Kidney epithelial cell (primary cell): ENCODE measurements around the gene AFAP1L2. TPM values are rescaled to one million over a fixed set of nuclear protein-coding genes. Genes with fewer than 3 reads are reported as not detected.
A peak's percentile ranks its signal among the peaks of the same experiment; 100 is the strongest.

ENCODE experiments used
- DNase-seq: peaks from one replicate; pipeline ENCODE4 v3.0.0-alpha.2; 2010; ENCODE audit warnings: low read depth
- H3K27me3 ChIP-seq: 2 replicates; pipeline ENCODE4 v1.6.0; 2011; ENCODE audit warnings: low read length; ENCODE audit not compliant: control insufficient read depth, insufficient read depth
- H3K36me3 ChIP-seq: 2 replicates; pipeline ENCODE4 v1.5.1; 2011; ENCODE audit warnings: low read length; ENCODE audit not compliant: control insufficient read depth, insufficient read depth
- H3K4me3 ChIP-seq: 2 replicates; pipeline ENCODE4 v1.5.1; 2011; ENCODE audit warnings: low read depth, mild to moderate bottlenecking, control low read depth, low read length
- total RNA-seq: library from RNA; depleted of rRNA; stranded (reverse); fragments of >200 nt; gene quantifications from 2 replicates; pipeline ENCODE4 v1.2.3, GENCODE V29; 2015
- TF ChIP-seq, protein P1 (sequence below): IDR thresholded peaks from 2 replicates; pipeline ENCODE4 v1.5.1; 2011; ENCODE audit warnings: mild to moderate bottlenecking, moderate library complexity, low read length, control low read depth, inconsistent platforms; ENCODE audit not compliant: insufficient read depth, poor library complexity, severe bottlenecking

Gene AFAP1L2
- total RNA-seq, 1 donor from 2014 or later: 10.2 TPM

DNA sequence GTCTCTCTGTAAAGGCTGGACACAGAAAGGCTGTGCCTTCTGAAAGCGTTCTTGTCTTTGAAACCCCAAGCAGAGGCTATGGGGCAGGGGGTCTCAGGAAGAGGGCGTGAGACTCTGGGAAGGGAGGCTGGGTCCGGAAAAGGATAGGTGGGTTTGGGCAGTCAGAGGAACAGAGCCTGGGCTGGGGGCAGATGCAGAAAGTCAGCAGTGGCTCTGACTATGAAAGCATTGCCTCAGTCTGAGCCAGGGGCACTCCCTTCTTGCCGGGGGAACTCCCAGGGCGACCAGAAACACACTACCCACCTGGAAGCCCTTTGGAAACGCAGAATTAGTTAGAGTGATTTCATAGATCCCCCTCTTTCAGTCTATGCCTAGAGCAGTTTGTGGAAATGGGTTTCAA lies 93.3 kb downstream of the AFAP1L2 start:
- H3K36me3 ChIP-seq: peaks cover 2% of the 10 kb centered on the region
- no peak for DNase-seq
- TF ChIP-seq, protein P1, sequence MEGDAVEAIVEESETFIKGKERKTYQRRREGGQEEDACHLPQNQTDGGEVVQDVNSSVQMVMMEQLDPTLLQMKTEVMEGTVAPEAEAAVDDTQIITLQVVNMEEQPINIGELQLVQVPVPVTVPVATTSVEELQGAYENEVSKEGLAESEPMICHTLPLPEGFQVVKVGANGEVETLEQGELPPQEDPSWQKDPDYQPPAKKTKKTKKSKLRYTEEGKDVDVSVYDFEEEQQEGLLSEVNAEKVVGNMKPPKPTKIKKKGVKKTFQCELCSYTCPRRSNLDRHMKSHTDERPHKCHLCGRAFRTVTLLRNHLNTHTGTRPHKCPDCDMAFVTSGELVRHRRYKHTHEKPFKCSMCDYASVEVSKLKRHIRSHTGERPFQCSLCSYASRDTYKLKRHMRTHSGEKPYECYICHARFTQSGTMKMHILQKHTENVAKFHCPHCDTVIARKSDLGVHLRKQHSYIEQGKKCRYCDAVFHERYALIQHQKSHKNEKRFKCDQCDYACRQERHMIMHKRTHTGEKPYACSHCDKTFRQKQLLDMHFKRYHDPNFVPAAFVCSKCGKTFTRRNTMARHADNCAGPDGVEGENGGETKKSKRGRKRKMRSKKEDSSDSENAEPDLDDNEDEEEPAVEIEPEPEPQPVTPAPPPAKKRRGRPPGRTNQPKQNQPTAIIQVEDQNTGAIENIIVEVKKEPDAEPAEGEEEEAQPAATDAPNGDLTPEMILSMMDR: no peak
- no peaks in the 10 kb centered on the region for H3K27me3 ChIP-seq
- H3K4me3 ChIP-seq: no peak overlapping the region

DNA sequence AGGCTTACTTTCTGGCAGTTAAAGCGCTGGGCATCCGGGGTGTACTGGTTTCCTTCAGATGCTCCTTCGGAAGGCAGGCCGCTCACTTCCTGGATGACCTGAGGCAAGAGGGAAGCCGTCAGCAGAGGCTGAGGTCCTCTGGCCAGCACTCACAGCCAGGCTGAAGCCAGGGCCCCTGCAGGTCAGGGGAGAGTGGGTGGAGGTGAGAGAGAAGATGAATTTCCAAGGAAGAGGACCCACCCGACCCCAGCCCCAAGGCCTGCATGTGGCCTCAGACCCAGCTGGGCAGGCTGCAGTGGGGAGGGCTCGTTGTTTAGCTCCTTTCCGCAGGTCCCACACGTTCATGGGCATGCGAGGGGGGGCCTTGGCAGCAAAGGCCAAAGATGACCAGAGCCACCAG lies 94.0 kb downstream of the AFAP1L2 start:
- Histone ChIP-seq H3K27me3 (no peaks in the 10 kb centered on the region), H3K36me3 (peaks cover 2% of the 10 kb centered on the region), H3K4me3 (no peak overlapping the region)
- TF ChIP-seq, protein P1: no peak
- DNase-seq: no peak

DNA sequence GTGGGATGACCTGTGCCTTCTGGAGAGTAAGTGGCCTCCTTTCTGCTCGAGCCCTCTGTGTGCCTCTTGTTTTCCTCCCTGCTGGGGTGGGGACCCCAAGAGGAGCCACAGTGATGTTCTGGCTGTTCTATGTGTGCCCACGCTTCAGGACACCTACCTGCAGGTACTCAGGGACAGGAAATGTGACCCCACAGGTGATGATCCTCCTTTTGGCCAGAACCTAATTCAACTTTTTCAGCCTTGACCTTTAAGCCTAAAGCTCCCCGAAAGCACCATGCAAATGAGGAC lies 95.0 kb downstream of the AFAP1L2 start:
- no peak for DNase-seq
- TF ChIP-seq, protein P1: no peak
- Histone ChIP-seq H3K4me3 (no peak overlapping the region), H3K36me3 (peaks cover 2% of the 10 kb centered on the region), H3K27me3 (no peaks in the 10 kb centered on the region)

DNA sequence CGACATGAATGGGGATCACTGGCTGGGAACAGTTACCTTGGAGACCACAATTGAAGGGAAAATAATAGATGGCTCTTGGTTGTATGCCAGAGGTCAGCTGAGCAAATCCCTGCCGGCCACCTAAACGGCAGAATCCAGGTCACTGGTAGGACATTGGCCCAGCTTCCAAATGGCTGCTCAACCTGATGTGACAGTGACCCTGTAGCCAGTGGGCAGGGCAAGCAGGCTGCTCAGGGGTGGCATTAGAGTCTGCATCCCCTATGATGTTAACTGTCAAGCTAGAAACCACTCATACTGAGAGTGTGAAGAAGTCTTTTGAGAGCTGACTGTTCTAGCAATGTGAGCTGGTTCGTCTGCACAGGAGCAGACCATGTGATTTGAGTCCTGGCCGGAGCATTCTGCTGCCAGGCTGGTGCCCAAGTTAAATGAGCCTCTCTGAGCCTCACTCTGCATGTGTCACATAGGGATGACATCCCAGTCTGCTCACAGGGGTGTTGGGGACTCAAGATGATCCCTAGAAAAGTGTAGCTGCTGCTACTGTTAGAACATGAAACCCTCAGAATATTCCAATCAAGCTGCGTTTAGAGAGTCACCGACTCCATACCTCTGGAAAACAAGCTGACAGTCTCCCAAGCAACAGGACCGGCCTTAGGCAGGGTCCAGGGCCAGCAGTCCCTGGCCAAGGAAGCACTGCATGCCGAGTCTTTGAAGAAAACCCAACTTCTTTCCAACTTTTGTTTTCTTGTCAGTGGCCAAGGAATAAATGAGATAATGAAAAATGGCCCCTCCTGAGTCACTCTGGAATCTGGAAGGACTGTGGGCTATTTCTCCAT lies 95.6 kb downstream of the AFAP1L2 start:
- no peak overlapping the region for H3K4me3 ChIP-seq
- no peaks in the 10 kb centered on the region for H3K27me3 ChIP-seq
- H3K36me3 ChIP-seq: peaks cover 2% of the 10 kb centered on the region
- DNase-seq: no peak
- TF ChIP-seq, protein P1: no peak

DNA sequence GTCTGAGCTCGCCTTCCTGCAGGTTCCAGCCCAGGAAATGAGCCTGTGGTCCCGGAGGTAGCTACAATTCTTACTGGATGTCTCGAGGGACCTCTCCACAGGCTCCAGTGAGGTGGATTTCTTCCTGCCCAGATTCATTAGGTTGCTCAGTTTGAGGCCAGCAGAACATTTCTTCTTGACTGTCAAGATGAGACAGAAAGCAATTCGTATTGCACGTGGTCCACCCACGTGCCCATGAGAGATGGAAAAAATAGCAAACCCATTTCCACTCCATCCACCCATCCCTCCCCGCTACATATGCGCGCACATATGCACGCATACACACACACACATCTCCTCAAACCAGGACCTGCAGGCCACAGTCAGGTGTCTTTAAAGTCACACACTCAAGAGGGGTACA lies 96.6 kb downstream of the AFAP1L2 start:
- no peak for DNase-seq
- no peaks in the 10 kb centered on the region for H3K27me3 ChIP-seq
- no peaks in the 10 kb centered on the region for H3K36me3 ChIP-seq
- no peak overlapping the region for H3K4me3 ChIP-seq
- TF ChIP-seq, protein P1: no peak

DNA sequence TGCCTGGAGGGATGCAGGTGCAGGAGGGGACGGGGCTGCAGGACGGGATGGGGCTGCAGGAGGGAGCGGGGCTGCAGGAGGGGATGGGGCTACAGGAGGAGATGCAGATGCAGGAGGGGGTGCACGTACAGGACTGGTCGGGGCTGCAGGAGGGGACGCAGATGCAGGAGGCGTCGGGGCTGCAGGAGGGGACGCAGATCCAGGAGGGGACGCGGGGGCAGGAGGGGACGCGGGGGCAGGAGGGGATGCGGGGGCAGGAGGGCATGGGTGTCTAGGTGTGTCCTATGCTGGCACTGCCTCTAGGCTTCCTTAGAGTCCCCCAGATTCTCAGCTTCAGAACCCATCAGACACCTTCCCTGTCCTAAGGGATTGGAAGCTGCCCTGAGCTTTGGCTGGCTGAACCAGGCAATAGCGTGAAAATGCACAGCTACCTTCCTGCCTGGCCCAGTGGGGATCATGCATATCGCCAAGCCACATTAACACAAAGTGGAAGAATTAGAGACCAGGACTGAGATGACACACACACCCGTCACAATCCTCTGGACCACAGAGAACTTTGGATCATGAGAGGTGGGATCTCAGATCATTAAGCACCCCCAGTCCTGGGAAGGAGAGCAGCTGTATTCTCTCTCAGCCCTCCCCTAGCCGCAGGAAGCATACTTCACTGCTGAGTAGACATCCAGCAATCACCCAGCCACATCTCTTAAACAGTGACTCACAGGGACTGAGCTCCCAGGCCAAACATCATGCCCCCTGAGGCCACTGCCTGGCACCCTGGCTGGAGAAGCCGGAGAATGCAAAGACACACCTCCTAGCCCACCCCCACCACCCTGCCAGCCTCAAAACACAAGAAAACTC lies 98.0 kb downstream of the AFAP1L2 start:
- no peaks in the 10 kb centered on the region for H3K36me3 ChIP-seq
- TF ChIP-seq, protein P1: no peak

More for the DNA sequence above, 98.0 kb downstream of the AFAP1L2 start:
- Histone ChIP-seq H3K27me3 (no peaks in the 10 kb centered on the region), H3K4me3 (no peak overlapping the region)
- peak; percentile 98 for DNase-seq
